GM19239 (cell line): Measurements from ENCODE around the gene DST.

Experiments used
- DNase-seq: peaks from one replicate; pipeline ENCODE4 v3.0.0; 2011; ENCODE audit warnings: low spot score; ENCODE audit not compliant: insufficient read length
- FAIRE-seq: peaks from 2 replicates; lab custom pipeline; 2011; peaks lifted over from hg19 to GRCh38; lab: Jason Lieb, UNC

The DST gene

DNA sequence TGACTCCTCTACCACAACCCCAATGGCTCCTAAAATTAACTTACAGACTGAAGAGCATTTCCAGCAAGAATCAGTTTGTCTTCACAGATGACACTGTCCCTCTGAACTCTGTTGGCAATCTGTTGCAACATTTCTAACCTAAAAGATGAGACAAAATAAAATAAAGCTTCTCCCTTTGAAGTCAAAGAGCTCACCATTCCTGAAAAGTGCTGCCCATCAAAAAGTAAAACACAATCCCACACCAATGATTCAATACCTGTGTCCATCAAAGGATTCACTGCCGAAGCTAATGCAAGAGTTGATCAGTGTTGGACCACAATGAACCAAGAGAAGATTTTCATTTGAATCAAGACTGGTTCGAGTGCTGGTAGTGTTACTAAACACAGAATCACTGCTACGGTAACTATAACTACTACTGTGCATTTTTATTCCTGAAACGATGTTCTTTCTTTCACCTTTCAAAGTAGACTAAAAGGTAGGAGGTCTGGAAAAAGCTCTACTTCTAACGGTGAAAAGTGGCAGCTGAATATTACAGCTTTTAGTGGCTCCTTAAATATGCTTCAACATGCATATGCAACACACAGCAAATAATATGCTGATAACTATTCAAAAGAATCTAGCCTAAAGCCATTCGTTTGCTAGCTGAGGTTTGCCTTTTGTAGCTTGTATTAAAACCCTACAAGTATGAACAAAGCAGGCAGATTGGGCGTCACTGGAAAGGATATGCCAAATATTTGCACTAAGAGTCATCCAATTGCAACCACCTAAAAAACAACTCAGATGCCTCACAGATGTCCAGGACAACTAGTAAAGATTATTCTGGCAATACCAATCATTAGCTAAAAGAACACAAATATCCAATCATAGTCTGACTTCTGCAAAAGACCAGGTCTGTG lies at the start of gene DST:
DST (minus strand) TSS at position 524 of the 896 bp plus-strand sequence.
- no peak for DNase-seq
- FAIRE-seq: no peak

GRCh38 chr6:56691814-56692213 lies 49.1 kb upstream of the DST start:
- FAIRE-seq: peak; percentile 54
- no peak for DNase-seq

- no peak for FAIRE-seq
- no peak for DNase-seq
These were observed 48.6 kb upstream of the DST start for GRCh38 chr6:56691286-56691595.

- peak; percentile 44 for FAIRE-seq
- no peak for DNase-seq
These were observed 48.0 kb upstream of the DST start for GRCh38 chr6:56690519-56691285.

- FAIRE-seq (no peak), DNase-seq (no peak)
These were observed 47.0 kb upstream of the DST start for GRCh38 chr6:56689663-56690062.

DNA sequence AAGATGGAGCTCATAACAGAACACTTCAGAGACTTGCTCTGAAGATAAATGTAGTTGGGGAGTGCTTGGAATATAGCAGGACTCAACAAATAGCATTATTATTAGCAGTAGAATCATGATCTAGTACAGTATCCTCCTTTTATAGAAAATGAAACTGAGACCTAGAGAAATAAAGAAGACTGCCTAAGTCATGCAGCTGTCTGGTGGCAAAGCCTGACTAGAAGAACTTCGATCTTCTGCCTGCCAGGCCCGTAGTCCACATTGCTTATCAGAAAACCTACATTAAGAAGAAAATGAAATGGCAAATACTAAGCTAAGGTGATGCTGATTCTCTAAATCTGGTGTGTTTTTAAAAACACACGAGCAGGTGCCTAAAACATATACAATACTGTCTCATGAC lies 46.4 kb upstream of the DST start:
- FAIRE-seq (peak; percentile 62), DNase-seq (no peak)

- DNase-seq: no peak
These were observed 45.8 kb upstream of the DST start for GRCh38 chr6:56688521-56688920.

DNA sequence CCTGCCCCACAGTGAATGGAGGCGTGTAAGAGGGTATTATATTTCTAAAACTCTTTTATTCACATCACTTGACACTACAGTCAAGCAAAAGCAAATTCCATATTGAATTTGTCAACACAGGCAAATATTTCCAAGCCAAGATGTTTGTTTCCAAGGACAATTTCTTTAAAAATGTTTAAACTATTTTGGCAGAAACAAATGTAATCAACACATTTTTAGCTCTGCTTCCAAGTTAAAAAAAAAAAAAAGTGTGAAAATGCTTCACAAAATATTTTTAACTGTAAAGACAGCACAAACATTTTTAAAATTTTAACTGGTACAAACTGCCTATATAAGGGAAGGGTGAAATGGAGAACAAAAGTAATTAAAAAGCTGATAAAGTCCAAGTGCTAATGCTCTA lies 44.9 kb upstream of the DST start:
- DNase-seq (no peak), FAIRE-seq (no peak)

More at GRCh38 chr6:56688521-56688920, 45.8 kb upstream of the DST start:
- no peak for FAIRE-seq

GRCh38 chr6:56686429-56686828 lies 43.7 kb upstream of the DST start:
- no peak for DNase-seq
- FAIRE-seq: no peak

DNA sequence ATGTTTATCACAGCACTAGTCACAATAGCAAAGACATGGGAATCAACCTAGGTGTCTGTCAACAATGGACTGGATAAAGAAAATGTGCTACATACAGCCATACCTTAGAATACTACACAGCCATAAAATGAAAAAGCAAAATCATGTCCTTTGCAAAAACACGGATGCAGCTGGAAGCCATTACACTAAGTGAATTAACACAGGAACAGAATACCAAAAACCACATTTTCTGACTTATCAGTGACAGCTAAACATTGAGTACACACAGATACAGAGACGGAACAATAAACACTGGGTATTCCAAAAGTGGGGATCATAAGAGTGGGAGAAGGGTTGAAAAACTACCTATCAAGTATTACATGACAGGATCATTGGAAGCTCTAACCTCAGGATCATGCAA lies 43.3 kb upstream of the DST start:
- no peak for DNase-seq
- FAIRE-seq: no peak

DNA sequence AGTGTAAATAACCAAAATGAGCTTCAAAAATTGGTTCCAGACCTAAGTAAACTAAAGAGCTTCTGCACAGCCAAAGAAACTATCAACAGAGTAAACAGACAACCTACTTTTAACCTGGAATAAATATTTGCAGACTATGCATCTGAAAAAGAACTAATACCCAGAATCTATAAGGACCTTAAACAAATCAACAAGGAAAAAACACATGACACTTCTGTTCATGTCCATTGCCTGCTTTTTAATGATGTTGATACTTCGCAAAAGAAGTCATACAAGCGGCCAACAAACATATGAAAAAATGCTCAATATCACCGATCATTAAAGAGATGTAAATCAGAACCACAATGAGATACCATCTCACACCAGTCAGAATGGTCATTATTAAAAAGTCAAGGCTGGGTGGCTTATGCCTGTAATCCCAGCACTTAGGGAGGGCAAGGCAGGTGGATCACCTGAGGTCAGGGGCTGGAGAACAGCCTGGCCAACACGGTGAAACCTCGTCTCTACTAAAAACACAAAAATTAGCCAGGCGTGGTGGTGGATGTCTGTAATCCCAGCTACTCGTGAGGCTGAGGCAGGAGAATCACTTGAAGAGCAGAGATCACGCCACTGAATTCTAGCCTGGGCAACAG lies 42.5 kb upstream of the DST start:
- FAIRE-seq (no peak), DNase-seq (no peak)

- no peak for FAIRE-seq
- DNase-seq: no peak
These were observed 41.8 kb upstream of the DST start for GRCh38 chr6:56684342-56685101.

DNA sequence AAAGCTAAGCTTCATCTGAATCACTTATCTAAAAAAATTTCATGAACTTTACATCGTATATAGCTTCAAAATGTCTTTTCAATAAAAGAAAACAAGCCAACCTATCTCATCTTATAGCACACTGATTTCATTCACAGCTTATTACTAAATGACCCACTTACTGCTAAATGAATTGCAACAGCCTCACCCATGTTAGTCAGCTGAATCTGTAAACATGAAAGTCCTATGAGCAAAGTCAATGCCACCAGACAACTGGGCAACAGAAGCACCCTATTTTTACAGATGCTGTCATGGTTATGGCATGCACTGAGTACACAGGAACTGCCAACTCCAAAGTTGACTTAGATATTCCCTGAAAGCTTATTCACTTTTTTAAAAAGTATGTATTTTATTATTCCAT lies 41.2 kb upstream of the DST start:
- FAIRE-seq: no peak

GRCh38 chr6:56682635-56683034 lies 39.9 kb upstream of the DST start:
- FAIRE-seq (no peak), DNase-seq (no peak)

More for the DNA sequence above, 41.2 kb upstream of the DST start:
- no peak for DNase-seq

DNA sequence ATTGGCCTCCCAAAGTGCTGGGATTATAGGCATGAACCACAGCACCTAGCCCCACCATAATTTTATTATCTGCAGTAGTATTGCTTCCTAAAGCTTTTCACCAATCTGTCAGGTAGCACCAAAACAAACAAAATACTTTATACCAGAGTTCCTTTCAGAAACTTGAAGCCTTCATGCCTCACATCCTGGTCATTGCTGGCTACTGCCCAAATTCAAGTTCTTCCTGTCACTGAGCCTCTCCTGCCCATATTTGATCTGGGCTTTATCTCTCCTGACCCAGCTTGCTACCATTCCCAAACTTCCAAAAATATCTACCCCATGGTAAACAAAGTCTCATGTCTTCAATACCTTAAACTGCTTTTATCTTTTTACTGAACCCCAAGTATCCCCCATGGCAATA lies 34.9 kb upstream of the DST start:
- DNase-seq (no peak), FAIRE-seq (no peak)

DNA sequence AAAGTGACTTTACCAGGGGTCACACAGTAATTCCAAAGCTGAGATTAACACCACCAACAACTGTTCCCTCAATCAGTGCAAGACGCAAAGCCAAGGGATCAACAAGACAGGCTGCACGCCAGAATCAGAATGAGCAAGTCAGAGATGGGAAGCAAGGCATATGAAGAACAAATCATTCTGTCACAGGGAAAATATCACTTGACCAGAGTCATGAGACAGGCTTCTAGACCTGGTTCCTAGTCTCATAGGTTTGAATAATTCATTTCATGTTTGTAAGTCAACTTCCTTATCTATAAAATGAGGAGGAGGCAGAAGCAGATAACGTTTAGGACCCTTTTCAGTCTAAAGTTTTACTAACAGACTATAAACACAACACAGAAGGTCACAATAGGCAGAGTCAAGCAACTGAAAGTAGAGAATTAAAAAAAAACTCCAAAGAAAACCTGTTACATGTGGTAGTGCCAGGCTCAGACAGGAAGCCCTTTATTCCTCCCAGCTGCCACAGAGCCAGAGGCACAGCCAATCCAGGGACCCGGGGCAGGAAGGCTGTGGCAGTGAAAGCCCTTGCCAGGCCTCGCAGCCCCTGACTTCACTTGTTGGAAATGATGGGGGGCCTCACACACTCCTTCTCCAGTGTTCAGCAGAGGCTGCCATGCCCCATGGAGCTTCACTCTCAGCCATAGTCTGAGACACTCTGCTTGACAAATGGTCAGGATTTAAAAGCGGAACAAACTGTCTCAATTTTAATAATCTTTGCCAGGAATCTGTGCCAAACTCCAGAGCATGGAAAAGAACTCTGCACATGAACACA lies 29.2 kb upstream of the DST start:
- FAIRE-seq (no peak), DNase-seq (no peak)

GRCh38 chr6:56671160-56671559 lies 28.5 kb upstream of the DST start:
- DNase-seq (no peak), FAIRE-seq (no peak)

GRCh38 chr6:56669041-56669440 lies 26.4 kb upstream of the DST start:
- no peak for FAIRE-seq

DNA sequence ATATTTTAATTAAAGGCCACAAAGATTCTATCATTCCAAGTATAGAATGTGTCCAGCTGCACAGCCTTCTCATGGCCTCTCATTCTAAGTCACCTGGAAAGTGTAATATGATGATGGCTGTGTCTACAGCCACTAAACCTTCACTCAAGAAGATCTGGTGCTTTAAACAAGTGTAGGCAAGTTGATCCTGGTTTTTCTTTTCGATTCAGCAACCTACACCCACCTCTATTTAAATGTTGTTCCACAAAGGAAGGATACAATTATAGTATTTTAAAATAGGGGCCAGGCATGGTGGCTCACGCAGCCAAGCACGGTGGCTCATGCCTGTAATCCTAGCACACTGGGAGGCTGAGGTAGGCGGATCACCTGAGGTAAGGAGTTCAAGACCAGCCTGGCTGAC lies 25.5 kb upstream of the DST start:
- DNase-seq (no peak), FAIRE-seq (no peak)

More at GRCh38 chr6:56669041-56669440, 26.4 kb upstream of the DST start:
- DNase-seq: no peak
